HG03521 (cell line): Measurements from ENCODE around the gene MAP3K3.

Source experiments
- ATAC-seq: cut with Tn5 transposase; IDR thresholded peaks from one replicate; pipeline ENCODE4 v1.9.1; 2021; ENCODE audit warnings: mild to moderate bottlenecking, moderate library complexity; ENCODE audit not compliant: unreplicated experiment

Gene MAP3K3

GRCh38 chr17:63692195-63692816, 70.1 kb downstream of the MAP3K3 start:
- no peak for ATAC-seq

GRCh38 chr17:63693411-63694113, 71.3 kb downstream of the MAP3K3 start:
- ATAC-seq: no peak

- ATAC-seq: no peak
Observed at GRCh38 chr17:63694229-63694949, 72.2 kb downstream of the MAP3K3 start.

- ATAC-seq: no peak
Observed at GRCh38 chr17:63694950-63695773, 72.9 kb downstream of the MAP3K3 start.

GRCh38 chr17:63695889-63696288, 73.7 kb downstream of the MAP3K3 start:
- ATAC-seq: no peak

GRCh38 chr17:63696381-63696961, 74.3 kb downstream of the MAP3K3 start:
- ATAC-seq: no peak

- no peak for ATAC-seq
Observed at GRCh38 chr17:63697341-63698286, 75.4 kb downstream of the MAP3K3 start.

- no peak for ATAC-seq
Observed at GRCh38 chr17:63698381-63698885, 76.2 kb downstream of the MAP3K3 start.

GRCh38 chr17:63698886-63699637, 76.8 kb downstream of the MAP3K3 start:
- ATAC-seq: peak; percentile 20

GRCh38 chr17:63699638-63700527, 77.7 kb downstream of the MAP3K3 start, which contains the start of gene LIMD2:
Gene LIMD2 (minus strand): TSS chr17:63700125. CDS start chr17:63699298, 827 bp downstream.
- ATAC-seq: peak; percentile 24

- ATAC-seq: peak; percentile 13
Observed at GRCh38 chr17:63700528-63701455, 78.6 kb downstream of the MAP3K3 start.

GRCh38 chr17:63701456-63701820, 79.2 kb downstream of the MAP3K3 start:
- ATAC-seq: no peak

GRCh38 chr17:63701868-63702720, 79.9 kb downstream of the MAP3K3 start:
- ATAC-seq: no peak

- ATAC-seq: no peak
Observed at GRCh38 chr17:63702721-63703015, 80.5 kb downstream of the MAP3K3 start.

GRCh38 chr17:63703029-63703428, 80.8 kb downstream of the MAP3K3 start:
- no peak for ATAC-seq
